ENCODE results near the gene CT45A3. TPM values are rescaled to one million over a fixed set of nuclear protein-coding genes. Genes with fewer than 3 reads are reported as not detected.
"Not testable (repeated sequence)": the region's sequence is repeated elsewhere in the genome, so short reads cannot be mapped to it uniquely, and the experiment has no call there.

Gene CT45A3
- polyA plus RNA-seq (2013, experiment 1 of 2; ENCODE audit: insufficient read length), result not detected
- polyA plus RNA-seq (2013, experiment 2 of 2; ENCODE audit: insufficient read length), result not detected

DNA sequence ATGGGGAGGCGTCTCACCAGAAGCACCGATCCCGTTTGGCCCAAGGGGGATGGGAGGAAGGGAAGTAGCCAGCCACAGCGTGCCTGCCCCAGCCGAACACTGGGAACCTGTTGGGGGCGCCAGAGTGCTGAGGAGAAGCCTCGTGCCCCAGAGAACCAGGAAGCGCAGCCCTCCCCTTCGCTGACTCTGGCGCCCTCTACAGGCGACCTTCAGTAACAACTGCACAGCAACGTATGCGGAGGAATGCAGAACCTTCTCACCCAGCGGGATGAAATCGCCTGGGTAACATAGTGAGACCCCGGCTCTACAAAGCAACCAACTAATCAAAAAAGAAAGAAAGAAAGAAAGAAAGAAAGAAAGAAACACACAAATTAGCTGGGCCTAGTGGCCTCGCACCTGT is at the start of gene CT45A3:
Gene CT45A3, minus strand, starts transcription at position 101 of the 400 bp plus-strand sequence. CDS start 3,747 bp downstream, outside the sequence.
- DNase-seq, result not testable (repeated sequence)

- not testable (repeated sequence) for DNase-seq
These were observed 34.7 kb upstream of the CT45A3 start, which contains the start of gene CT45A6 for GRCh38 chrX:135802687-135803086. CT45A6 (minus strand) TSS chrX:135802787; CDS start chrX:135798993, 3,794 bp downstream.

- DNase-seq, result not testable (repeated sequence)
These were observed 17.4 kb upstream of the CT45A3 start, which contains the start of gene CT45A5 for GRCh38 chrX:135785403-135785802. CT45A5 (minus strand) TSS chrX:135785503; CDS start chrX:135781729, 3,774 bp downstream.

DNA sequence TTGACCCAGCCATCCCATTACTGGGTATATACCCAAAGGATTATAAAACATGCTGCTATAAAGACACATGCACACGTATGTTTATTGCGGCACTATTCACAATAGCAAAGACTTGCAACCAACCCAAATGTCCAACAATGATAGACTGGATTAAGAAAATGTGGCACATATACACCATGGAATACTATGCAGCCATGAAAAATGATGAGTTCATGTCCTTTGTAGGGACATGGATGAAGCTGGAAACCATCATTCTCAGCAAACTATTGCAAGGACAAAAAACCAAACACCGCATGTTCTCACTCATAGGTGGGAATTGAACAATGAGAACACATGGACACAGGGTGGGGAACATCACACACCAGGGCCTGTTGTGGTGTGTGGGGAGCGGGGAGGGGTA is 23.3 kb downstream of the CT45A3 start:
- DNase-seq, result not testable (repeated sequence)

- no peak for DNase-seq
These were observed 26.7 kb downstream of the CT45A3 start for GRCh38 chrX:135741192-135741715.

GRCh38 chrX:135740681-135741149 is 27.3 kb downstream of the CT45A3 start:
- peak; percentile 7 for DNase-seq

- peak; percentile 3 for DNase-seq
These were observed 30.5 kb downstream of the CT45A3 start for GRCh38 chrX:135737366-135738071.

GRCh38 chrX:135734666-135735065 is 33.3 kb downstream of the CT45A3 start:
- DNase-seq, result not testable (repeated sequence)

GRCh38 chrX:135713795-135714194 is 54.2 kb downstream of the CT45A3 start:
- DNase-seq, result no peak

GRCh38 chrX:135713183-135713689 is 54.8 kb downstream of the CT45A3 start, which contains the start of gene CT45A1:
CT45A1 (plus strand) TSS chrX:135713639; CDS start chrX:135718941, 5,302 bp downstream.
- not testable (repeated sequence) for DNase-seq
